HTERT RPE-1 (cell line): ENCODE results near the gene SHISA3.

Experiments used
- in situ Hi-C: fragments of 300-500 bp; cut with MboI; formaldehyde crosslinking; loops from 4 replicates; pipeline ENCODE4 v1.14.3; 2020; ENCODE audit warnings: low sequenced_read_pairs

Gene SHISA3

DNA sequence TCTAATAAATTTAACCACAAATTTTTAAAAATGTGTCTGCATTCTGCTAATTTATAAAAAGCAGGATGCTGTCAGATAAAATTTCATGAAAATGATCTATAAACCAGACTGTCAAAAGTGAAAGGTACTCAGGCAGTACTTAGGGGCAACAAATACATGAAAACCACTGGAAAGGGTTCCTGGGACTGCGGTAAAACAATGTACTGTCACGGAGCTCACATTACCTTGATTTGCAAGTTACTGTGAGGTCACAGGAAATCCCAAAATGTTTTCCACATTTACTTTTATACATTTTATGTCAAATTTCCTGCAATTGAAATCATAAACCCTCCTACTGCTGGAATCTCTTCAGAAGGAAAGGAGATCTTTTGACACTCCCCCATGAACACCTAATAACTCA is 45.3 kb downstream of the SHISA3 start:
- in situ Hi-C loops: no loop called here

DNA sequence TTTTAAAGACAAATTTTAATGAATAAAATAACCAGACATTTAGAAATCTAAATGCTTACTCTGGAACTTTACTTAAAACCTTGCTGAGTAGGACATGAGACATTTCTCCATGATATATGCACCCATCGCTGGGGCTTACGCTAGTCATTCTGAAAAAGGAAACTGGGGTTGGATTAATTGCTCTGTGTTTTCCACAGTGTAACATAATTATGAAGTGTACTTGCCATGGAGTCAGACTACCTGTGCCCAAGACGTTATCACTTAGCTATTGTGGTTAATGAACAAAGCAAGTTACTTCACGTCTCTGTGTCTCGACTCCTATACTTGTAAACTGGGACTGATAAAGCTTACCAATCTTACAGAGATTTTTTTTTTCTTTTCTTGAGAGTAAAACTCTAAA is 47.8 kb downstream of the SHISA3 start:
- in situ Hi-C loops: no loop called here

DNA sequence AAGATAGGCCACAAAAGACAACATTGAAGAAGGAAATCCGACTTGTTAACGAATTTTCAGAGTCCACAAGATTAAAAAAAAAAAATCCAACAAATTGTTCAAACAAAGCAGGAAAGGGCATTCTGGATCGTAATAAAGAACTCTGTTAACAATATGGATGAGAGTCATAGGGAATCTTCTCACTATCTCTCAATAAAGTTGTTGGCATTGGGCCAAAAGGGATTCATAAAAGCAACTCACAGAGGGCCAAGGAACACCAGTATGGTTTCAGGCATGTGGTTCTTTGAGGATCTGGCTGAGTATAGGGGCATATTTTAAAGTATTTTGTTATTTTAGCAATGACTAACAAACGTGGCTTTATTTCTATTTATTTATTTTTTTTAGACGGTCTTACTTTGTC is 49.5 kb downstream of the SHISA3 start:
- in situ Hi-C loops: no loop called here
